GM23338 (cell line): Measurements from ENCODE around the gene S100A8. TPM values are rescaled to one million over a fixed set of nuclear protein-coding genes. Genes with fewer than 3 reads are reported as not detected.

Source experiments
- ATAC-seq: fragments of 200-7000 bp; cut with Tn5 transposase; 3 replicates; pipeline ENCODE4 v1.9.1; 2020
- DNase-seq: peaks from one replicate; pipeline ENCODE4 v3.0.0-alpha.2; 2015; ENCODE audit warnings: low spot score
- H2AFZ ChIP-seq: fragments of 200-600 bp; sonication (generic); 2 replicates; pipeline ENCODE4 v1.8.0; 2016; ENCODE audit warnings: antibody characterized with exemption, mild to moderate bottlenecking, moderate library complexity
- H3F3A ChIP-seq: fragments of 200-600 bp; sonication (generic); replicated peaks from 2 replicates; pipeline ENCODE4 v1.8.0; 2017; ENCODE audit warnings: antibody characterized with exemption, mixed run types, low read depth
- H3K27ac ChIP-seq: fragments of 200-600 bp; sonication (generic); 2 replicates; pipeline ENCODE4 v1.6.1; 2016; ENCODE audit warnings: low read depth
- H3K27me3 ChIP-seq: fragments of 200-600 bp; sonication (generic); 2 replicates; pipeline ENCODE4 v1.8.0; 2016; ENCODE audit warnings: mild to moderate bottlenecking, mixed run types, moderate library complexity; ENCODE audit not compliant: insufficient read depth
- H3K36me3 ChIP-seq: fragments of 200-600 bp; sonication (generic); 2 replicates; pipeline ENCODE4 v1.8.0; 2016; ENCODE audit warnings: mild to moderate bottlenecking; ENCODE audit not compliant: insufficient read depth
- H3K4me1 ChIP-seq: fragments of 200-600 bp; sonication (generic); 2 replicates; pipeline ENCODE4 v1.8.0; 2016; ENCODE audit warnings: mild to moderate bottlenecking, moderate library complexity; ENCODE audit not compliant: insufficient read depth
- H3K4me2 ChIP-seq: fragments of 200-600 bp; sonication (generic); 2 replicates; pipeline ENCODE4 v1.7.1; 2017; ENCODE audit warnings: mixed run types
- H3K4me3 ChIP-seq: fragments of 200-600 bp; sonication (generic); 2 replicates; pipeline ENCODE4 v1.6.1; 2016; ENCODE audit warnings: mixed run types
- H3K79me2 ChIP-seq: fragments of 200-600 bp; sonication (generic); replicated peaks from 2 replicates; pipeline ENCODE4 v1.8.0; 2017; ENCODE audit warnings: mild to moderate bottlenecking; ENCODE audit not compliant: insufficient read depth
- H3K9me2 ChIP-seq: fragments of 200-600 bp; sonication (generic); 2 replicates; pipeline ENCODE4 v1.8.0; 2017; ENCODE audit not compliant: insufficient read depth
- H4K20me1 ChIP-seq: fragments of 200-600 bp; sonication (generic); replicated peaks from 2 replicates; pipeline ENCODE4 v1.8.0; 2017; ENCODE audit warnings: mild to moderate bottlenecking; ENCODE audit not compliant: insufficient read depth
- H3K27ac Mint-ChIP-seq: 2 replicates; pipeline ENCODE4 v1.8.0; 2020; ENCODE audit warnings: inconsistent platforms, mild to moderate bottlenecking, moderate library complexity, mixed read lengths
- H3K27me3 Mint-ChIP-seq: 3 replicates; pipeline ENCODE4 v1.8.0; 2022; ENCODE audit warnings: low read depth, mild to moderate bottlenecking, moderate library complexity, mixed read lengths, inconsistent platforms; ENCODE audit not compliant: insufficient read depth, poor library complexity
- H3K36me3 Mint-ChIP-seq: 3 replicates; pipeline ENCODE4 v1.8.0; 2021; ENCODE audit warnings: low read depth, mild to moderate bottlenecking, inconsistent platforms, moderate library complexity, mixed read lengths
- H3K4me1 Mint-ChIP-seq: 3 replicates; pipeline ENCODE4 v1.8.0; 2020; ENCODE audit warnings: mild to moderate bottlenecking, inconsistent platforms, mixed read lengths
- H3K4me3 Mint-ChIP-seq: 3 replicates; pipeline ENCODE4 v1.8.0; 2021; ENCODE audit warnings: moderate library complexity, mild to moderate bottlenecking, inconsistent platforms, mixed read lengths
- H3K9me3 Mint-ChIP-seq: 3 replicates; pipeline ENCODE4 v1.8.0; 2020; ENCODE audit warnings: moderate library complexity, mild to moderate bottlenecking, inconsistent platforms, mixed read lengths
- CREB1 ChIP-seq: fragments of 250-450 bp; sonication (Bioruptor Pico); IDR thresholded peaks from 2 replicates; pipeline ENCODE4 v1.5.0; 2020; ENCODE audit warnings: low read depth, mild to moderate bottlenecking, moderate library complexity
- CTCF ChIP-seq, 2 experiments: fragments of 200-600 bp in 1 of 2; sonication (generic) in 1 of 2; conservative IDR thresholded peaks; 2 replicates each; pipeline versions ENCODE4 v1.5.1 to v1.6.1; 2016 to 2017; ENCODE audit warnings: antibody characterized with exemption in 2 of 2, low read depth in 2 of 2, mild to moderate bottlenecking in 2 of 2, moderate library complexity in 1 of 2
- EZH2 ChIP-seq: fragments of 200-600 bp; sonication (generic); IDR thresholded peaks from one replicate; pipeline ENCODE4 v1.8.0; 2017; ENCODE audit warnings: antibody characterized with exemption, mild to moderate bottlenecking, low read depth; ENCODE audit not compliant: unreplicated experiment
- EZH2phosphoT487 ChIP-seq: fragments of 200-600 bp; sonication (generic); IDR thresholded peaks from one replicate; pipeline ENCODE4 v1.8.1; 2018; ENCODE audit warnings: antibody characterized with exemption; ENCODE audit not compliant: unreplicated experiment
- JUNB ChIP-seq: IDR thresholded peaks from one replicate; pipeline ENCODE4 v1.6.1; 2016; ENCODE audit warnings: antibody characterized with exemption; ENCODE audit not compliant: unreplicated experiment
- NANOG ChIP-seq: IDR thresholded peaks from 2 replicates; pipeline ENCODE4 v1.6.1; 2016; ENCODE audit warnings: antibody characterized with exemption, borderline replicate concordance
- POLR2AphosphoS5 ChIP-seq: IDR thresholded peaks from 2 replicates; pipeline ENCODE4 v1.6.1; 2016; ENCODE audit warnings: antibody characterized with exemption, low read depth
- REST ChIP-seq: IDR thresholded peaks from one replicate; pipeline ENCODE4 v1.6.1; 2018; ENCODE audit warnings: antibody characterized with exemption; ENCODE audit not compliant: unreplicated experiment
- STAT1 ChIP-seq: IDR thresholded peaks from one replicate; pipeline ENCODE4 v1.6.1; 2016; ENCODE audit warnings: antibody characterized with exemption; ENCODE audit not compliant: unreplicated experiment
- polyA plus RNA-seq: library from polyadenylated mRNA; unstranded; fragments of >200 nt; fragmentation: Nextera tagmentation; extraction: Ambion mirVana; gene quantifications from 2 replicates; pipeline ENCODE4 v1.2.1, GENCODE V29; 2016
- total RNA-seq: library from RNA; depleted of rRNA; stranded (reverse); fragments of >200 nt; shearing (Covaris generic); gene quantifications from 2 replicates; pipeline ENCODE4 v1.2.3, GENCODE V29; 2014

The S100A8 gene
- total and polyA plus RNA-seq, 2 experiments from 2014 or later, result not detected

GRCh38 chr1:153399401-153400055 lies 8.7 kb upstream of the S100A8 start:
- no peak for DNase-seq
- H3K27ac ChIP-seq, result no peak overlapping the region
- no peak overlapping the region for H2AFZ ChIP-seq
- H3K4me3 ChIP-seq, result no peak overlapping the region
- H3K27me3 Mint-ChIP-seq, result peaks cover 16% of the 10 kb centered on the region
- H3K4me1 ChIP-seq, result no peaks in the 10 kb centered on the region
- no peak overlapping the region for H3K27ac Mint-ChIP-seq
- H3K4me2 ChIP-seq, result no peak overlapping the region
- 0 out of 2 replicates have a peak, but pooled peaks cover 3% of the 10 kb centered on the region for H3K9me2 ChIP-seq
- peaks cover 8% of the 10 kb centered on the region; the same call in 1 of the 2 replicates for H3K27me3 ChIP-seq
- H3K4me3 Mint-ChIP-seq, result no peak overlapping the region
- no peaks in the 10 kb centered on the region for H3K36me3 ChIP-seq
- H3K9me3 Mint-ChIP-seq, result peaks cover 4% of the 10 kb centered on the region
- H3K36me3 Mint-ChIP-seq, result peaks cover under 1% of the 10 kb centered on the region; the same call in 2 of the 3 replicates
- ATAC-seq, result no peak
- H3F3A ChIP-seq, result no peaks in the 10 kb centered on the region
- no peaks in the 10 kb centered on the region for H3K79me2 ChIP-seq
- no peak for TF ChIP-seq NANOG
- TF ChIP-seq EZH2, result no peak
- TF ChIP-seq STAT1, result no peak
- TF ChIP-seq CTCF (conservative IDR thresholded peaks at IDR 0.05; ENCODE audit: low read depth in 2 of 2), result no peak
- TF ChIP-seq CREB1, result no peak
- no peak for TF ChIP-seq EZH2phosphoT487
- no peak for TF ChIP-seq POLR2AphosphoS5
- no peak for TF ChIP-seq JUNB
- no peak for TF ChIP-seq REST
- H3K4me1 Mint-ChIP-seq, result peaks cover 11% of the 10 kb centered on the region; the same call in 2 of the 3 replicates
- H4K20me1 ChIP-seq, result no peaks in the 10 kb centered on the region
